Right atrium auricular region (tissue), 2 donors: Measurements from ENCODE around the gene SYNJ2. TPM values are rescaled to one million over a fixed set of nuclear protein-coding genes. Genes with fewer than 3 reads are reported as not detected.

ENCODE experiments used
- DNase-seq: peaks from one replicate; pipeline ENCODE4 v3.0.0-alpha.2; 2019; ENCODE audit warnings: low spot score
- H3K27ac ChIP-seq, 2 donors: fragments of 200-600 bp; sonication (generic); 1 replicate in 1 of 2; 2 replicates in 1 of 2; pipeline ENCODE4 v1.5.1; 2016 to 2019
- H3K27me3 ChIP-seq, 2 donors: fragments of 200-600 bp; sonication (generic); one replicate each; pipeline versions ENCODE4 v1.5.1 to v1.6.0; 2017 to 2019
- H3K36me3 ChIP-seq: fragments of 200-600 bp; sonication (generic); one replicate; pipeline ENCODE4 v1.5.1; 2016
- H3K4me1 ChIP-seq, 2 donors: fragments of 200-600 bp; sonication (generic); one replicate each; pipeline versions ENCODE4 v1.5.1 to v1.6.0; 2017 to 2019
- H3K4me3 ChIP-seq, 2 donors: fragments of 200-600 bp; sonication (generic); 1 replicate in 1 of 2; 2 replicates in 1 of 2; pipeline ENCODE4 v1.5.1; 2017 to 2019; ENCODE audit warnings: mild to moderate bottlenecking in 1 of 2, moderate library complexity in 1 of 2
- H3K9me3 ChIP-seq, 2 donors: fragments of 200-600 bp; sonication (generic); one replicate each; pipeline ENCODE4 v1.5.1; 2019
- CTCF ChIP-seq, 2 donors: fragments of 200-600 bp; sonication (generic); IDR thresholded peaks; one replicate each; pipeline ENCODE4 v1.5.1; 2019; ENCODE audit warnings: antibody characterized with exemption in 2 of 2
- total RNA-seq, 2 donors: library from RNA; depleted of rRNA; stranded (reverse); fragments of >200 nt; gene quantifications; one replicate each; pipeline ENCODE4 v1.1.0, GENCODE V29; 2016

The SYNJ2 gene
- total RNA-seq, 2 donors from 2014 or later = 10.1 to 20.0 TPM

DNA sequence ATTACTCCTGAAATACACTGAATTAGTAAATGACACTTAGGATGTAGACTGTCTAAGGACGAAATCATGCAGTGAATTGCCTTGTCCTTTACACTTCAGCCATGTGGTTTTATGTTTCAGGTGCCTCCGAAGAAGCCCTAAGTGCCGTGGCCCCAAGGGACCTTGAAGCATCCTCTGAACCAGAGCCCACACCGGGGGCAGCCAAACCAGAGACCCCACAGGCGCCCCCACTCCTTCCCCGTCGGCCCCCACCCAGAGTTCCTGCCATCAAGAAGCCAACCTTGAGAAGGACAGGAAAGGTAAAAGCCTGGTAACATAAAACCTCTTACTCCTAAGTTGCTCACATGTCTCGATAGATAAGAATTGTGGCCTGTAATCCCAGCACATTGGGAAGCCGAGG, 111.1 kb downstream of the SYNJ2 start:
- Histone ChIP-seq H3K9me3 (no peaks in the 10 kb centered on the region), H3K4me1 (no peaks in the 10 kb centered on the region), H3K36me3 (peaks cover 68% of the 10 kb centered on the region), H3K27ac (no peak overlapping the region), H3K27me3 (no peaks in the 10 kb centered on the region), H3K4me3 (no peak overlapping the region)
- no peak for TF ChIP-seq CTCF (IDR thresholded peaks at IDR 0.05)
- no peak for DNase-seq

- no peak for DNase-seq
- no peak overlapping the region for H3K27ac ChIP-seq
- no peaks in the 10 kb centered on the region for H3K4me1 ChIP-seq
- H3K9me3 ChIP-seq = no peaks in the 10 kb centered on the region
- no peak for TF ChIP-seq CTCF (IDR thresholded peaks at IDR 0.05)
- no peak overlapping the region for H3K4me3 ChIP-seq
- H3K27me3 ChIP-seq = no peaks in the 10 kb centered on the region
- H3K36me3 ChIP-seq = peaks cover 59% of the 10 kb centered on the region
Observed at GRCh38 chr6:158095031-158095430, 113.4 kb downstream of the SYNJ2 start.

- H3K4me1 ChIP-seq = no peaks in the 10 kb centered on the region
- H3K4me3 ChIP-seq = no peak overlapping the region
- no peak for DNase-seq
- peaks cover 59% of the 10 kb centered on the region for H3K36me3 ChIP-seq
- H3K27ac ChIP-seq = no peak overlapping the region
- H3K9me3 ChIP-seq = no peaks in the 10 kb centered on the region
- H3K27me3 ChIP-seq = no peaks in the 10 kb centered on the region
- TF ChIP-seq CTCF (IDR thresholded peaks at IDR 0.05) = no peak
Observed at GRCh38 chr6:158095671-158096070, 114.0 kb downstream of the SYNJ2 start.

DNA sequence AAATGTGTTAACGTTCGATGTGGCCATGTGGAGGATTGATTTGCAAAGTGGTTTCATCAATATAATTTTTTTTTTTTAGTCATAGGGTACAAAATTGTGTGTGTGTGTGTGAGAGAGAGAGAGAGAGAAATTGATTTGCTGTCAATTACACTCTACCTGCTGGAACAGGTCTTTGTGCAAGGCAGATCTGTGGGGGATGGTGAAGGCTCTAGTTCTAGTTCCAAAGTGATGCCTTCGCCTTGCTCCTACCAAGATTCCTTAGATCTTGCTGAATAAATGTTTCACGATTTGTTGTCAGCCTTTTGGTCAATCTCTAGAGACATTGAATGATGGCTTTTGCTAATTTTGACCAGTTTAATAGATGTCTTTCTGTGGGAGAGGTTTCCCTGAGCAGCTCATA, 121.6 kb downstream of the SYNJ2 start:
- Histone ChIP-seq H3K36me3 (no peaks in the 10 kb centered on the region), H3K4me1 (no peaks in the 10 kb centered on the region), H3K4me3 (no peak overlapping the region), H3K9me3 (no peaks in the 10 kb centered on the region), H3K27me3 (no peaks in the 10 kb centered on the region), H3K27ac (no peak overlapping the region)
- no peak for TF ChIP-seq CTCF (IDR thresholded peaks at IDR 0.05)
- no peak for DNase-seq

GRCh38 chr6:158104696-158105095, 123.0 kb downstream of the SYNJ2 start:
- H3K27me3 ChIP-seq = no peaks in the 10 kb centered on the region
- H3K4me1 ChIP-seq = no peaks in the 10 kb centered on the region
- H3K4me3 ChIP-seq = no peak overlapping the region
- no peaks in the 10 kb centered on the region for H3K9me3 ChIP-seq
- no peaks in the 10 kb centered on the region for H3K36me3 ChIP-seq
- no peak overlapping the region for H3K27ac ChIP-seq
- no peak for DNase-seq
- TF ChIP-seq CTCF (IDR thresholded peaks at IDR 0.05) = no peak

GRCh38 chr6:158109748-158110147, 128.1 kb downstream of the SYNJ2 start:
- Histone ChIP-seq H3K4me3 (no peak overlapping the region), H3K4me1 (no peaks in the 10 kb centered on the region), H3K36me3 (peaks cover 6% of the 10 kb centered on the region), H3K9me3 (no peaks in the 10 kb centered on the region), H3K27ac (no peak overlapping the region), H3K27me3 (no peaks in the 10 kb centered on the region)
- DNase-seq = no peak
- TF ChIP-seq CTCF (IDR thresholded peaks at IDR 0.05) = no peak
